Suprapubic skin (tissue), 4 donors: Measurements from ENCODE around the gene OGFOD2. TPM values are rescaled to one million over a fixed set of nuclear protein-coding genes. Genes with fewer than 3 reads are reported as not detected.
A peak's percentile ranks its signal among the peaks of the same experiment; 100 is the strongest.

Source experiments
- DNase-seq, 2 donors: peaks; one replicate each; pipeline ENCODE4 v3.0.0-alpha.2; 2019; ENCODE audit warnings: low spot score in 2 of 2
- H3K27ac ChIP-seq: fragments of 200-600 bp; sonication (generic); one replicate; pipeline ENCODE4 v1.5.1; 2019
- H3K27me3 ChIP-seq: fragments of 200-600 bp; sonication (generic); one replicate; pipeline ENCODE4 v1.5.1; 2019
- H3K36me3 ChIP-seq: fragments of 200-600 bp; sonication (generic); one replicate; pipeline ENCODE4 v1.5.1; 2019
- H3K4me1 ChIP-seq: fragments of 200-600 bp; sonication (generic); one replicate; pipeline ENCODE4 v1.5.1; 2019
- H3K4me3 ChIP-seq: fragments of 200-600 bp; sonication (generic); one replicate; pipeline ENCODE4 v1.5.1; 2019; ENCODE audit warnings: mild to moderate bottlenecking
- H3K9me3 ChIP-seq: fragments of 200-600 bp; sonication (generic); one replicate; pipeline ENCODE4 v1.5.1; 2019
- CTCF ChIP-seq, 2 donors: fragments of 200-600 bp in 1 of 2; fragments of 450-650 bp in 1 of 2; sonication (generic) in 1 of 2; IDR thresholded peaks; one replicate each; pipeline ENCODE4 v1.5.1; 2016 to 2019; ENCODE audit warnings: antibody characterized with exemption in 2 of 2, mild to moderate bottlenecking in 1 of 2, moderate library complexity in 1 of 2
- EP300 ChIP-seq: sonication (generic); formaldehyde crosslinking; IDR thresholded peaks from one replicate; pipeline ENCODE4 v1.6.1; 2017; ENCODE audit warnings: antibody characterized with exemption
- POLR2A ChIP-seq, 2 donors: fragments of 450-650 bp; IDR thresholded peaks; one replicate each; pipeline ENCODE4 v1.6.1; 2017; ENCODE audit warnings: antibody characterized with exemption in 2 of 2, mild to moderate bottlenecking in 2 of 2, moderate library complexity in 2 of 2
- POLR2AphosphoS5 ChIP-seq, 3 donors: sonication (generic); formaldehyde crosslinking; IDR thresholded peaks; one replicate each; pipeline ENCODE4 v1.6.1; 2017; ENCODE audit warnings: antibody characterized with exemption in 3 of 3
- WGBS: methylation state at CpG from one replicate; pipeline ENCODE4 v1.1.5; 2018; 5-methylcytosine and 5-hydroxymethylcytosine counted together
- total RNA-seq, 4 donors: library from RNA; depleted of rRNA; stranded (reverse); fragments of >200 nt; gene quantifications; one replicate each; pipeline ENCODE4 v1.1.0, GENCODE V29; 2016

OGFOD2 gene
- total RNA-seq, 4 donors from 2014 or later = 9.9 to 27.0 (median 13.5) TPM

GRCh38 chr12:122981587-122982476, 6.8 kb downstream of the OGFOD2 start:
- Histone ChIP-seq H3K4me3 (peak overlapping the region; percentile 82), H3K4me1 (peaks cover 76% of the 10 kb centered on the region), H3K27me3 (no peaks in the 10 kb centered on the region), H3K27ac (peak overlapping the region; percentile 83), H3K9me3 (no peaks in the 10 kb centered on the region), H3K36me3 (peaks cover 26% of the 10 kb centered on the region)
- TF ChIP-seq POLR2A (IDR thresholded peaks at IDR 0.05) (no peak), CTCF (IDR thresholded peaks at IDR 0.05) (no peak), EP300 (no peak), POLR2AphosphoS5 (IDR thresholded peaks at IDR 0.05) (no peak)
- peak in 1 of 2 donors; percentile 59 for DNase-seq
- WGBS = 60% methylated on average over 24 of the region's 25 CpGs

GRCh38 chr12:122982477-122982815, 7.4 kb downstream of the OGFOD2 start:
- Histone ChIP-seq H3K4me1 (peaks cover 70% of the 10 kb centered on the region), H3K27ac (no peak overlapping the region)

GRCh38 chr12:122982963-122983788, 8.1 kb downstream of the OGFOD2 start:
- Histone ChIP-seq H3K9me3 (no peaks in the 10 kb centered on the region), H3K36me3 (peaks cover 39% of the 10 kb centered on the region), H3K27me3 (no peaks in the 10 kb centered on the region), H3K4me1 (peaks cover 62% of the 10 kb centered on the region), H3K4me3 (no peak overlapping the region), H3K27ac (no peak overlapping the region)
- TF ChIP-seq POLR2AphosphoS5 (IDR thresholded peaks at IDR 0.05) (no peak), POLR2A (IDR thresholded peaks at IDR 0.05) (no peak), EP300 (no peak), CTCF (IDR thresholded peaks at IDR 0.05) (no peak)
- WGBS = 76% methylated on average over 14 of the region's 21 CpGs
- DNase-seq = peak in 1 of 2 donors; percentile 59

More at GRCh38 chr12:122982477-122982815, 7.4 kb downstream of the OGFOD2 start:
- WGBS = 79% methylated on average over 10 of the region's 11 CpGs
- Histone ChIP-seq H3K36me3 (peaks cover 32% of the 10 kb centered on the region), H3K4me3 (peak overlapping the region; percentile 82), H3K27me3 (no peaks in the 10 kb centered on the region), H3K9me3 (no peaks in the 10 kb centered on the region)
- TF ChIP-seq EP300 (no peak), POLR2AphosphoS5 (IDR thresholded peaks at IDR 0.05) (no peak), CTCF (IDR thresholded peaks at IDR 0.05) (no peak)
- peak in 1 of 2 donors; percentile 60 for DNase-seq

- no peaks in the 10 kb centered on the region for H3K27me3 ChIP-seq
- peaks cover 45% of the 10 kb centered on the region for H3K36me3 ChIP-seq
- TF ChIP-seq CTCF (IDR thresholded peaks at IDR 0.05) = no peak
- TF ChIP-seq POLR2AphosphoS5 (IDR thresholded peaks at IDR 0.05) = no peak
- no peak for TF ChIP-seq EP300
- peaks cover 55% of the 10 kb centered on the region for H3K4me1 ChIP-seq
- H3K9me3 ChIP-seq = no peaks in the 10 kb centered on the region
- no peak overlapping the region for H3K4me3 ChIP-seq
- peak overlapping the region; percentile 28 for H3K27ac ChIP-seq
- DNase-seq = peak in 1 of 2 donors; percentile 62
- 54% methylated on average over 8 of the region's 9 CpGs for WGBS
Measured at GRCh38 chr12:122983789-122984515, 8.9 kb downstream of the OGFOD2 start.
